ENCODE measurements around the gene NUMB. TPM values are rescaled to one million over a fixed set of nuclear protein-coding genes. Genes with fewer than 3 reads are reported as not detected.
"Not testable (repeated sequence)": the region's sequence is repeated elsewhere in the genome, so short reads cannot be mapped to it uniquely, and the experiment has no call there.

The NUMB gene
- total RNA-seq, 1 experiment from 2014 or later: 42.0 TPM

GRCh38 chr14:73311708-73312030, 146.7 kb downstream of the NUMB start:
- Mint-ChIP-seq H3K4me1 (peaks cover 5% of the 10 kb centered on the region), H3K4me3 (no peak overlapping the region), H3K27me3 (ENCODE audit: low read depth) (no peaks in the 10 kb centered on the region), H3K27ac (no peak overlapping the region), H3K36me3 (no peaks in the 10 kb centered on the region; the same call in 1 of the 2 replicates), H3K9me3 (peaks cover 17% of the 10 kb centered on the region)
- ATAC-seq: no peak
- TF ChIP-seq PRRX2 (CRISPR knock-in tag; IDR thresholded peaks at IDR 0.05) (no peak), ATF1 (CRISPR knock-in tag; IDR thresholded peaks at IDR 0.05) (no peak), PREB (CRISPR knock-in tag; IDR thresholded peaks at IDR 0.05; ENCODE audit: borderline replicate concordance) (no peak), E2F1 (CRISPR knock-in tag; IDR thresholded peaks at IDR 0.05) (no peak), ZNF121 (CRISPR knock-in tag; IDR thresholded peaks at IDR 0.05) (no peak)
- POLR2A ChIA-PET: no interaction called here
- no peak for DNase-seq (ENCODE audit: low spot score)
- CTCF ChIA-PET: interaction anchor here (1.1 to 2.2 kb wide), 2 partner anchors 16 to 160 kb away, joined by 3 to 16 read pairs; no protein-coding TSS in a partner anchor

GRCh38 chr14:73309207-73309606, 149.1 kb downstream of the NUMB start:
- H3K4me1 Mint-ChIP-seq; DNase-seq (ENCODE audit: low spot score); H3K4me3 Mint-ChIP-seq; CTCF ChIA-PET; ATAC-seq; H3K27ac Mint-ChIP-seq; POLR2A ChIA-PET; H3K27me3 Mint-ChIP-seq (ENCODE audit: low read depth); H3K36me3 Mint-ChIP-seq: not testable (repeated sequence)
- H3K9me3 Mint-ChIP-seq: peaks cover 17% of the 10 kb centered on the region

GRCh38 chr14:73307261-73307660, 151.1 kb downstream of the NUMB start:
- ATAC-seq: no peak
- no peak for DNase-seq (ENCODE audit: low spot score)
- ChIA-PET CTCF (interaction anchor here (1.2 kb wide), 1 partner anchor 12 kb away, joined by 3 read pairs; no protein-coding TSS in a partner anchor), POLR2A (interaction anchor here (0.7 kb wide), 1 partner anchor 307 kb away, joined by 5 read pairs; no protein-coding TSS in a partner anchor)
- H3K4me3 Mint-ChIP-seq: no peak overlapping the region
- H3K4me1 Mint-ChIP-seq: no peaks in the 10 kb centered on the region
- H3K36me3 Mint-ChIP-seq: no peaks in the 10 kb centered on the region; the same call in 1 of the 2 replicates
- peaks cover 17% of the 10 kb centered on the region for H3K9me3 Mint-ChIP-seq
- H3K27ac Mint-ChIP-seq: no peak overlapping the region
- H3K27me3 Mint-ChIP-seq (ENCODE audit: low read depth): no peaks in the 10 kb centered on the region
- TF ChIP-seq ZNF532 (CRISPR knock-in tag; IDR thresholded peaks at IDR 0.05; ENCODE audit: borderline replicate concordance): no peak
- no peak for TF ChIP-seq ZNF281 (CRISPR knock-in tag; IDR thresholded peaks at IDR 0.05)
- no peak for TF ChIP-seq NFYB (CRISPR knock-in tag; conservative IDR thresholded peaks at IDR 0.05; ENCODE audit: low read depth)
- TF ChIP-seq SMAD3 (CRISPR knock-in tag; IDR thresholded peaks at IDR 0.05; ENCODE audit: borderline replicate concordance): no peak
- TF ChIP-seq TCF7 (CRISPR knock-in tag; IDR thresholded peaks at IDR 0.05; ENCODE audit: low read depth): no peak
- TF ChIP-seq FOXP4 (CRISPR knock-in tag; IDR thresholded peaks at IDR 0.05): no peak
- no peak for TF ChIP-seq HMGA2 (CRISPR knock-in tag; IDR thresholded peaks at IDR 0.05)
- no peak for TF ChIP-seq FOXJ3 (CRISPR knock-in tag; IDR thresholded peaks at IDR 0.05; ENCODE audit: borderline replicate concordance)
- TF ChIP-seq ZNF232 (CRISPR knock-in tag; IDR thresholded peaks at IDR 0.05): no peak
- TF ChIP-seq ZMAT4 (CRISPR knock-in tag; IDR thresholded peaks at IDR 0.05): no peak
- TF ChIP-seq MXD4 (CRISPR knock-in tag; IDR thresholded peaks at IDR 0.05; ENCODE audit: borderline replicate concordance): no peak
- no peak for TF ChIP-seq PRRX2 (CRISPR knock-in tag; IDR thresholded peaks at IDR 0.05)
- TF ChIP-seq NR2C2 (CRISPR knock-in tag; IDR thresholded peaks at IDR 0.05): no peak
- no peak for TF ChIP-seq ATF1 (CRISPR knock-in tag; IDR thresholded peaks at IDR 0.05)
- no peak for TF ChIP-seq TEAD4 (CRISPR knock-in tag; IDR thresholded peaks at IDR 0.05)
- no peak for TF ChIP-seq ZNF121 (CRISPR knock-in tag; IDR thresholded peaks at IDR 0.05)
- no peak for TF ChIP-seq ETV6 (CRISPR knock-in tag; IDR thresholded peaks at IDR 0.05)

Measured in WTC11 (cell line).